HG03565 (cell line): ENCODE results near the gene HPSE2.
"Not testable (repeated sequence)": the region's sequence is repeated elsewhere in the genome, so short reads cannot be mapped to it uniquely, and the experiment has no call there.

Source experiments
- ATAC-seq: cut with Tn5 transposase; IDR thresholded peaks from one replicate; pipeline ENCODE4 v1.9.1; 2021; ENCODE audit warnings: mild to moderate bottlenecking, moderate library complexity; ENCODE audit not compliant: unreplicated experiment

Gene HPSE2

GRCh38 chr10:99008054-99008453, 227.6 kb downstream of the HPSE2 start:
- no peak for ATAC-seq

- ATAC-seq, result no peak
Observed at GRCh38 chr10:99007457-99007856, 228.2 kb downstream of the HPSE2 start.

- ATAC-seq, result no peak
Observed at GRCh38 chr10:99005254-99005653, 230.4 kb downstream of the HPSE2 start.

GRCh38 chr10:99004738-99005137, 230.9 kb downstream of the HPSE2 start:
- ATAC-seq, result no peak

GRCh38 chr10:99002392-99002791, 233.3 kb downstream of the HPSE2 start:
- ATAC-seq, result no peak

- ATAC-seq, result no peak
Observed at GRCh38 chr10:98997596-98997995, 238.1 kb downstream of the HPSE2 start.

- ATAC-seq, result no peak
Observed at GRCh38 chr10:98994030-98994429, 241.6 kb downstream of the HPSE2 start.

GRCh38 chr10:98983751-98984150, 251.9 kb downstream of the HPSE2 start:
- ATAC-seq, result not testable (repeated sequence)

- no peak for ATAC-seq
Observed at GRCh38 chr10:98980353-98980752, 255.3 kb downstream of the HPSE2 start.

GRCh38 chr10:98971464-98971863, 264.2 kb downstream of the HPSE2 start:
- ATAC-seq, result no peak

GRCh38 chr10:98967601-98968000, 268.1 kb downstream of the HPSE2 start:
- no peak for ATAC-seq

- no peak for ATAC-seq
Observed at GRCh38 chr10:98963608-98964007, 272.0 kb downstream of the HPSE2 start.

- ATAC-seq, result no peak
Observed at GRCh38 chr10:98959379-98959778, 276.3 kb downstream of the HPSE2 start.

- no peak for ATAC-seq
Observed at GRCh38 chr10:98957801-98958200, 277.9 kb downstream of the HPSE2 start.

- ATAC-seq, result no peak
Observed at GRCh38 chr10:98956576-98957260, 278.9 kb downstream of the HPSE2 start.

- no peak for ATAC-seq
Observed at GRCh38 chr10:98953251-98953650, 282.4 kb downstream of the HPSE2 start.

- ATAC-seq, result no peak
Observed at GRCh38 chr10:98951269-98952000, 284.2 kb downstream of the HPSE2 start.

GRCh38 chr10:98950106-98950505, 285.5 kb downstream of the HPSE2 start:
- ATAC-seq, result no peak

GRCh38 chr10:98949306-98949705, 286.3 kb downstream of the HPSE2 start:
- ATAC-seq, result no peak

GRCh38 chr10:98943681-98944080, 292.0 kb downstream of the HPSE2 start:
- ATAC-seq, result no peak

GRCh38 chr10:98929709-98930108, 305.9 kb downstream of the HPSE2 start:
- no peak for ATAC-seq

- ATAC-seq, result no peak
Observed at GRCh38 chr10:98925651-98926050, 310.0 kb downstream of the HPSE2 start.
